Mesenchymal stem cell (in vitro differentiated cells and primary cell): ENCODE results near the gene TOPBP1.

Experiments
- DNase-seq: peaks from one replicate; pipeline ENCODE4 v3.0.0-alpha.2; 2013
- H2AFZ ChIP-seq: one replicate; pipeline ENCODE4 v1.6.1; 2013; ENCODE audit warnings: low read depth, mild to moderate bottlenecking, control low read depth, inconsistent platforms, low read length, moderate library complexity
- H2AK5ac ChIP-seq: 2 replicates; pipeline ENCODE4 v1.6.1; 2013; ENCODE audit warnings: low read length, moderate library complexity, mild to moderate bottlenecking, inconsistent platforms; ENCODE audit not compliant: severe bottlenecking
- H2BK120ac ChIP-seq: one replicate; pipeline ENCODE4 v1.6.1; 2013; ENCODE audit warnings: low read depth, mild to moderate bottlenecking, inconsistent platforms, low read length, moderate library complexity
- H2BK12ac ChIP-seq, 2 experiments: one replicate each; pipeline ENCODE4 v1.6.1; 2013; ENCODE audit warnings: inconsistent platforms in 2 of 2, low read length in 2 of 2, mild to moderate bottlenecking in 2 of 2, moderate library complexity in 2 of 2, control low read depth in 1 of 2
- H2BK15ac ChIP-seq: one replicate; pipeline ENCODE4 v1.6.1; 2013; ENCODE audit warnings: mild to moderate bottlenecking, low read depth, inconsistent platforms; ENCODE audit not compliant: poor library complexity, severe bottlenecking
- H2BK5ac ChIP-seq: 2 replicates; pipeline ENCODE4 v1.6.1; 2013; ENCODE audit warnings: low read depth, mild to moderate bottlenecking, low read length, control low read depth, inconsistent platforms; ENCODE audit not compliant: poor library complexity, severe bottlenecking
- H3K14ac ChIP-seq, 2 experiments: one replicate each; pipeline ENCODE4 v1.6.1; 2013; ENCODE audit warnings: inconsistent platforms in 2 of 2, low read length in 2 of 2, control low read depth in 1 of 2, mild to moderate bottlenecking in 1 of 2, moderate library complexity in 1 of 2
- H3K18ac ChIP-seq, 2 experiments: one replicate each; pipeline ENCODE4 v1.6.1; 2013; ENCODE audit warnings: inconsistent platforms in 2 of 2, low read length in 2 of 2, control low read depth in 1 of 2, low read depth in 1 of 2, mild to moderate bottlenecking in 1 of 2
- H3K23ac ChIP-seq, 2 experiments: one replicate each; pipeline ENCODE4 v1.6.1; 2013; ENCODE audit warnings: inconsistent platforms in 2 of 2, low read length in 2 of 2, mild to moderate bottlenecking in 2 of 2, moderate library complexity in 2 of 2, control low read depth in 1 of 2
- H3K27ac ChIP-seq: 2 replicates; pipeline ENCODE4 v1.5.1; 2013; ENCODE audit warnings: mild to moderate bottlenecking, moderate library complexity, low read length, control low read depth, inconsistent platforms; ENCODE audit not compliant: poor library complexity, severe bottlenecking
- H3K27me3 ChIP-seq, 2 experiments: 2 replicates each; pipeline versions ENCODE4 v1.6.1 to v1.7.0; 2013; ENCODE audit warnings: low read length in 2 of 2, mild to moderate bottlenecking in 2 of 2, moderate library complexity in 2 of 2, control low read depth in 1 of 2, inconsistent platforms in 1 of 2; ENCODE audit not compliant: control insufficient read depth in 1 of 2, insufficient read depth in 1 of 2
- H3K36me3 ChIP-seq, 2 experiments: 2 replicates each; pipeline versions ENCODE4 v1.6.1 to v1.7.0; 2013; ENCODE audit warnings: low read length in 2 of 2, control low read depth in 1 of 2, inconsistent platforms in 1 of 2, low read depth in 1 of 2, mild to moderate bottlenecking in 1 of 2; ENCODE audit not compliant: insufficient read depth in 2 of 2, control insufficient read depth in 1 of 2
- H3K4ac ChIP-seq, 2 experiments: one replicate each; pipeline ENCODE4 v1.6.1; 2013; ENCODE audit warnings: inconsistent platforms in 2 of 2, low read length in 2 of 2, mild to moderate bottlenecking in 2 of 2, moderate library complexity in 2 of 2, control low read depth in 1 of 2, low read depth in 1 of 2
- H3K4me1 ChIP-seq: 2 replicates; pipeline ENCODE4 v1.6.1; 2013; ENCODE audit warnings: low read depth, low read length, control low read depth; ENCODE audit not compliant: control insufficient read depth, insufficient read depth
- H3K4me2 ChIP-seq: 2 replicates; pipeline ENCODE4 v1.6.1; 2013; ENCODE audit warnings: low read length, mild to moderate bottlenecking, inconsistent platforms; ENCODE audit not compliant: poor library complexity, severe bottlenecking
- H3K4me3 ChIP-seq, 2 experiments: 2 replicates each; pipeline versions ENCODE4 v1.5.1 to v1.7.0; 2013; ENCODE audit warnings: low read length in 2 of 2, mild to moderate bottlenecking in 2 of 2, control low read depth in 1 of 2, low read depth in 1 of 2; ENCODE audit not compliant: insufficient read depth in 1 of 2
- H3K79me1 ChIP-seq: replicated peaks from 2 replicates; pipeline ENCODE4 v1.6.1; 2013; ENCODE audit warnings: mild to moderate bottlenecking, control low read depth, low read length, inconsistent platforms; ENCODE audit not compliant: poor library complexity, severe bottlenecking
- H3K9ac ChIP-seq: 2 replicates; pipeline ENCODE4 v1.7.0; 2013; ENCODE audit warnings: mild to moderate bottlenecking, low read length, moderate library complexity
- H3K9me3 ChIP-seq: 2 replicates; pipeline ENCODE4 v1.7.0; 2013; ENCODE audit warnings: mild to moderate bottlenecking, low read length; ENCODE audit not compliant: control insufficient read depth
- H4K8ac ChIP-seq: one replicate; pipeline ENCODE4 v1.6.1; 2013; ENCODE audit warnings: inconsistent platforms, mild to moderate bottlenecking, low read length, moderate library complexity
- H4K91ac ChIP-seq: one replicate; pipeline ENCODE4 v1.6.1; 2013; ENCODE audit warnings: mild to moderate bottlenecking, low read length, inconsistent platforms
- WGBS: methylation state at CpG from one replicate; pipeline ENCODE4 v1.1.7; 2013; ENCODE audit warnings: mixed read lengths; 5-methylcytosine and 5-hydroxymethylcytosine counted together

Gene TOPBP1

DNA sequence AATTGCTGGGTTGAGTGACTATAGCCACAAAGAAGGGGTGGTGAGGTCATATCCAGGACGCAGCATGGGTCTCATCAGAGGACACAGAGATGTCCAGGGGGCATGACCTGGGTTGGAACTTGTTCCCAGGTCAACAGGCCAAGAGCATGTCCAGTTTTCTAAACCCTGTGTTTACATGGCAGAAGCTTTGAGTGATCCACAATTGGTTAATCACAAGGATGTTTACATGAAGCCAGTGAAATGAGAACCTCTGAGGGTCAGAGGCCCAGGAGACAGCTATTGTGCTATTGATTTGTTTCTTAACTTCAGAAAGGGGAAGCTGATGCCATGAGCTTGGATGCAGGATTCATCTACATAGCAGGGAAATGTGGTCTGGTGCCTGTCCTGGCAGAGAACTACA, 42.2 kb upstream of the TOPBP1 start:
- Histone ChIP-seq H2BK12ac (no peak overlapping the region), H4K8ac (no peak overlapping the region), H3K36me3 (no peaks in the 10 kb centered on the region), H3K27ac (no peak overlapping the region), H2BK15ac (no peak overlapping the region), H3K4ac (no peak overlapping the region), H3K4me1 (no peaks in the 10 kb centered on the region), H3K9me3 (no peaks in the 10 kb centered on the region), H2BK120ac (no peak overlapping the region), H3K23ac (no peak overlapping the region), H3K4me3 (no peak overlapping the region), H2BK5ac (no peak overlapping the region), H3K4me2 (no peak overlapping the region), H3K9ac (no peak overlapping the region), H4K91ac (no peak overlapping the region), H3K14ac (no peak overlapping the region), H3K79me1 (no peaks in the 10 kb centered on the region), H3K18ac (no peak overlapping the region), H3K27me3 (peaks cover 6 to 27% of the 10 kb centered on the region in 2 experiments), H2AK5ac (no peak overlapping the region), H2AFZ (no peak overlapping the region)
- WGBS: 5% methylated on average over 1 of the region's 1 CpG
- DNase-seq: no peak

DNA sequence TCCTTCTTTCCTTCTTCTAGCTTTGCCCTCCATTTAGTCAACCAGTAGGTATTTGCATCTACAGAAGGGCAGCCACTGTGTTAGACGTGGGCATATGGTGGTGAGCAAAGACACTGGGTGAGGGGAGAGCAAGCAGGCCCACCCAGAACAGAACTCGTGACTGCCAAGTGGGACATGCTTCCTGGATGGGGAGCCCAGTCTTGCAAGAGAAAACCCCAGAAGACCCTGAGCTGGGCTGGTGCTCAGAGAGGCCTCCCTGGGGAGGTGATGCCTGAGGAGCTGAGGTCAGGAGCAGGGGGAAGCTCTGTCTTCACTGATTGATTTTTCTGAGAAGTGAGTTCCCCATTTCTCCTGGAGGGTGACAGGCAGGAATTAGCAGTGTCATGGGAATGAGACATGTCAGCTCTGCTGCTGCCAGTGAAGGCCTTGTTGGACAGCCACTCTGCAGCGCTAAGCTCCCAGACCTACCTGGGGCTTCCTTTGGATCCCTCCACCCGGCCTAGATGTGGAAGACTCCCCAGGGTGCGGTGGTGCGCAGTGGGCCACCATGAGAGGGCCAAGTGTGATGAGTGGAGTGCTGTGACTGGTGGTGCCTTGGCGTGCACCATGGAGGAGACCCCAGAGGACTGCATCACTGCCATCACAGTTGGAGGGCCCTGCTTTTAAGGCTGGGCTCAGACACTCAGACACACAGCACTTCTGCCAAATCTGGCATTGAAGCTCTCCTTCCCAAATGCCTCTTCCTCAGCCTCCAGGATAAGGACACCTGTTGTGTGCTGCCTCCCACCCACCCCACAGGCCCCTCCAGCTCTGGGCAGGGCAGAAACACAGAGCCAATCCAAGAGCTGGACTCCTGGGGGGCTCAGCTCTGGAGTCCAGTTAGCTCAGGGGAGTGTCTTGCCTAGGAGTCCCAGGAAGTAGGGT, 40.0 kb upstream of the TOPBP1 start:
- no peak for DNase-seq
- WGBS: 76% methylated on average over 7 of the region's 7 CpGs
- H3K36me3 ChIP-seq: no peaks in the 10 kb centered on the region

DNA sequence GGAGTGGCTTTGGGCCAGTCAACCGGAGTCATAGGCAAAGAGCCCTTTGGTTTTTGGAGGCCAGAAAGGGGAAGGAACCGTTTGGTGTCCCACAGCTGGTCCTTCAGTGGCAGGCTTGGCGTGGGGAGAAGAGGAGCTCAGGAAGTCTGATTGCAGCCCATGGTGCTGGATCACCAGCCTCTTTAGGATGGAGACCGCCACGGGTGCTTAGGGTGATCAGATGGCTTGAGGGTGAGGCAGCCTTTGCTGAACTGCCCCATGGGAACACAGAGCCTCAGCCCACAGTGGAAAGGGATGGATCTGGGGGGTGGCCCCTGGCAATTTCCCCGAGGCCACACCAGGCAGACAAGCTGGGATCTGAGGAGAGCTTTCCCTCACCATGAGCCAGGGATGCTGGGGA, 38.6 kb upstream of the TOPBP1 start:
- Histone ChIP-seq H4K91ac (no peak overlapping the region), H2AFZ (no peak overlapping the region), H3K9me3 (no peaks in the 10 kb centered on the region), H3K79me1 (no peaks in the 10 kb centered on the region), H3K4me2 (no peak overlapping the region), H3K4me1 (no peaks in the 10 kb centered on the region), H3K27ac (no peak overlapping the region), H2BK15ac (no peak overlapping the region), H2BK120ac (no peak overlapping the region), H2BK12ac (no peak overlapping the region), H3K36me3 (no peaks in the 10 kb centered on the region), H3K14ac (no peak overlapping the region), H3K27me3 (peaks cover 3 to 16% of the 10 kb centered on the region in 2 experiments), H3K18ac (no peak overlapping the region), H3K4me3 (no peak overlapping the region), H2AK5ac (no peak overlapping the region), H4K8ac (no peak overlapping the region), H3K23ac (no peak overlapping the region), H3K4ac (no peak overlapping the region), H3K9ac (no peak overlapping the region), H2BK5ac (no peak overlapping the region)
- 70% methylated on average over 6 of the region's 6 CpGs for WGBS
- DNase-seq: no peak

More for the DNA sequence above, 40.0 kb upstream of the TOPBP1 start:
- Histone ChIP-seq H2BK12ac (no peak overlapping the region), H2BK120ac (no peak overlapping the region), H2AFZ (no peak overlapping the region), H3K9ac (no peak overlapping the region), H3K18ac (no peak overlapping the region), H4K91ac (no peak overlapping the region), H3K27me3 (peaks cover 6 to 26% of the 10 kb centered on the region in 2 experiments), H3K9me3 (no peaks in the 10 kb centered on the region), H3K4me3 (no peak overlapping the region), H3K27ac (no peak overlapping the region), H4K8ac (no peak overlapping the region), H3K4me2 (no peak overlapping the region), H3K4ac (no peak overlapping the region), H2AK5ac (no peak overlapping the region), H3K23ac (no peak overlapping the region), H2BK5ac (no peak overlapping the region), H3K79me1 (no peaks in the 10 kb centered on the region), H3K4me1 (no peaks in the 10 kb centered on the region), H3K14ac (no peak overlapping the region), H2BK15ac (no peak overlapping the region)

DNA sequence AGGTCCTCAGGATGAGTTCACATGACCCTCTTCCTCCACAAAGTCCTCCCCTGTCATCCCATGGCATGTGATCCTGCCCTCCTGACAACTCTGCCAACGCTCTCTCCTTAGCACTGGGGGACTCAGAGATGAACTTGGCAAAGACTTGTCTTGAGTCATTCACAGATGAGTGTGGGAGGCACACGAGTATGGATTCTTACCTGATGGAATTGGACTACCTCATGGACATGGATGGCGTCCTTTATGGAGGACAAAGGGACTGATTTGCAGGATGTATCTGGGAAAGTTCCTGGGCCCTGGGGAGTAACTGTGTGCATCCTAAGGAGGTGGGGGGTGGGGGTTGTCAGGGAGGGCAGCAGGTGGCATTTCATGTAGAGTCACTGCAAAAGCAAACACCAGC, 38.2 kb upstream of the TOPBP1 start:
- Histone ChIP-seq H3K18ac (no peak overlapping the region), H3K4me3 (no peak overlapping the region), H2BK120ac (no peak overlapping the region), H3K4me1 (no peaks in the 10 kb centered on the region), H3K27ac (no peak overlapping the region), H2BK15ac (no peak overlapping the region), H3K36me3 (no peaks in the 10 kb centered on the region), H2BK5ac (no peak overlapping the region), H3K14ac (no peak overlapping the region), H3K9me3 (no peaks in the 10 kb centered on the region), H3K4ac (no peak overlapping the region), H3K27me3 (peaks cover 3 to 16% of the 10 kb centered on the region in 2 experiments), H2BK12ac (no peak overlapping the region), H3K79me1 (no peaks in the 10 kb centered on the region), H2AK5ac (no peak overlapping the region), H3K4me2 (no peak overlapping the region), H3K23ac (no peak overlapping the region), H2AFZ (no peak overlapping the region), H4K91ac (no peak overlapping the region), H4K8ac (no peak overlapping the region), H3K9ac (no peak overlapping the region)
- 70% methylated on average over 3 of the region's 3 CpGs for WGBS
- DNase-seq: no peak
